Motor neuron (in vitro differentiated cells): ENCODE data around the gene KLHL29. TPM values are rescaled to one million over a fixed set of nuclear protein-coding genes. Genes with fewer than 3 reads are reported as not detected.

Experiments
- ATAC-seq, 8 experiments: fragments of 200-7000 bp; cut with Tn5 transposase; replicated peaks in 6 of 8; 2 replicates each; pipeline ENCODE4 v1.8.0; 2021; ENCODE audit warnings: mild to moderate bottlenecking in 8 of 8, moderate library complexity in 8 of 8
- H3K27ac ChIP-seq, 2 donors: fragments of 250-450 bp; sonication (Bioruptor Pico); 2 replicates each; pipeline ENCODE4 v1.9.0; 2021; ENCODE audit warnings: antibody characterized with exemption in 2 of 2, mild to moderate bottlenecking in 2 of 2, moderate library complexity in 1 of 2
- H3K4me1 ChIP-seq, 2 donors: fragments of 250-450 bp; sonication (Bioruptor Pico); replicated peaks in 1 of 2; 2 replicates each; pipeline ENCODE4 v1.6.1; 2021; ENCODE audit warnings: antibody characterized with exemption in 2 of 2, mild to moderate bottlenecking in 2 of 2, moderate library complexity in 1 of 2
- H3K4me3 ChIP-seq, 5 donors: fragments of 250-450 bp; sonication (Bioruptor Pico); 2 replicates each; pipeline ENCODE4 v1.9.0; 2021; ENCODE audit warnings: antibody characterized with exemption in 5 of 5, mild to moderate bottlenecking in 5 of 5, moderate library complexity in 4 of 5
- WGBS, 10 experiments: fragments of 450-650 bp; shearing (Covaris generic); methylation state at CpG; one replicate each; pipeline ENCODE4 v1.0.0; 2022; 5-methylcytosine and 5-hydroxymethylcytosine counted together
- in situ Hi-C, 9 experiments: fragments of 400-800 bp; cut with MboI; loops; one replicate each; pipeline ENCODE4 v1.15.0; 2021; ENCODE audit warnings: low sequenced_read_pairs in 9 of 9, low pct_unique_long_range_greater_than_20kb in 2 of 9; ENCODE audit not compliant: unreplicated experiment in 9 of 9
- total RNA-seq, 8 experiments: library from RNA; unstranded; fragments of 300-600 nt; gene quantifications; 2 replicates each; pipeline versions ENCODE4 v1.2.3 to v1.2.4, GENCODE V29; 2022

KLHL29 gene
- total RNA-seq, 8 experiments from 2014 or later, result 4.1 to 58.7 (median 5.4) TPM

DNA sequence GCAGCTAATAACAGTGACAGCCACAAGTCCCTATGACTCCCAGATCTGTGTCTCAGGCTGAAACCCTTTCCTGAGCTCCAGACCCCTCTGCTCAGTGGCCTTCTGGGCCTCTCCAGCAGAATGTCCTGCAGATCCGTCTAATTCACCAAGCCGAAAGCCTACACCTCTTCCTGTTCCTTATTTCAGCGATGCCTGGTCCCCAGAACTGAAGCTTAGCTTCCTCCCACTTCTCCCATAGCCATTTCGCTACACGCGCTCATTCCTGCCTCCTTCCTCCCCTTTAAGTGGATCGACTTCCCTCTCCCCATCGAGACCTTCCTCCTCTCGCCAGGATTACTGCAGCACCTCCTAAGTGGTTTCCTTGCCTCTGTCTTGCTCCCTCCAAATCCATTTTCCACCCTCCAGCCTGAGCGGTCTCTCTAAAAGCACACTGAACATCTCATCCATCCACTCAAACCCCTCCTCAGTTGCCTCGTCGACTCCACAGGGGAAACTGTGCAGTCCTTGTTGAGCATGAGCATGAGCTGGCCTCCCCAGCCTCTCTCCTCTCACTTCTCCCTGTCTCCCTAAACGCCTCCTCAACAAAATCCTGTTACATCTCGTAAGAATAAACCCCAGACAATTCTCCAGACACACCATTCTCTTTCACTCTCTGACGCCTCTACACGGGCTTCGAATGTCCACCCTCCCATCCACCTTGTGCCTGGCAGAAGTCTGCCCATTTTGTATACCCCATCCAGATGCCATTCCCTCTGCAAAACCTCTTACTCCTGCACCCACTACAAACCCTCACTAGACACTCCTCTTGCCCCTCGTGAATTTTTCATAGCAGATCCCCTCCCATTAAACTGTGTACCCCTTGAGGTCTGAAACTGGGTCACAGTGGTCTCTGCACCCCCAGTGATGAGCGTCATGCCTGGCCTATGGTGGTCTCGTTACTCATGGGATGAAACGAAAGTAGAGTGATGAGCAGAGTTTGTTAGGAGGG, 309.4 kb downstream of the KLHL29 start:
- Histone ChIP-seq H3K27ac (no peak overlapping the region), H3K4me1 (peaks cover 12 to 30% of the 10 kb centered on the region in 2 donors), H3K4me3 (no peak overlapping the region)
- in situ Hi-C loops, result no loop called here
- WGBS, 10 experiments, result 80 to 100% (median 93%) methylated on average over 2 to 17 of the region's 21 CpGs
- no peak for ATAC-seq

DNA sequence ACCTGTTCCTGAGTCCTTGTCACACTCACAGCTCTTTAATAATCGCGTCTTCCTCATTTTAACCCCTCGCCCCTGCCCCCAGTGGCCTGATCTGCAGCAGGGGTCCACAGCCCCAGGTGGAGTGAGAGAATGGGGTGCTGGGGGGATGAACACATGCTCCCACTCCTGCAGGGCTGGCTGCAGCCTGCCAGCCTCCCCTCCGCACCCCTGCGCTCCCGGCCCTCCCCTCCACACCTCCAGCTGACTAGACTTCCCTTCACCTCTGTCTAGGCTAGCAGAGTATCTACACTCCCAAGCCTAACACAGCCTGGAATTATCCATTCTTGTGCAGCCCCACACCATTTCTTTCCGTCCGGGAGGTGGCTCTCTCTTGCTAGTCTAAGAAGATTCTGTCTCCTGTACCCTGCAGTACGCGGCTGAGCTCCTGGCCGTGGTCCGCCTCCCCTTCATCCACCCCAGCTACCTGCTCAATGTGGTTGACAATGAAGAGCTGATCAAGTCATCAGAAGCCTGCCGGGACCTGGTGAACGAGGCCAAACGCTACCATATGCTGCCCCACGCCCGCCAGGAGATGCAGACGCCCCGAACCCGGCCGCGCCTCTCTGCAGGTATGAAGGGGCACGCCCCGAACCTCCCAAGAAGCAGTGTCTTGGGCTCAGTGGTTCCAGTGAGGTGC, 310.4 kb downstream of the KLHL29 start:
- WGBS, 10 experiments, result 90 to 100% (median 93%) methylated on average over 2 to 9 of the region's 24 CpGs; no CpG with 5 or more reads in 5 of the 10 experiments
- ATAC-seq, result no peak
- in situ Hi-C loops, result no loop called here

GRCh38 chr2:23695890-23696751, 311.1 kb downstream of the KLHL29 start:
- in situ Hi-C loops, result no loop called here
- H3K27ac ChIP-seq, result no peak overlapping the region
- peaks cover 12 to 27% of the 10 kb centered on the region in 2 donors for H3K4me1 ChIP-seq
- WGBS, 10 experiments, result 80 to 100% (median 87%) methylated on average over 1 to 11 of the region's 32 CpGs; no CpG with 5 or more reads in 4 of the 10 experiments
- ATAC-seq, result no peak
- no peak overlapping the region for H3K4me3 ChIP-seq

More for the DNA sequence above, 310.4 kb downstream of the KLHL29 start:
- Histone ChIP-seq H3K4me1 (peaks cover 12 to 27% of the 10 kb centered on the region in 2 donors), H3K27ac (no peak overlapping the region), H3K4me3 (no peak overlapping the region)

DNA sequence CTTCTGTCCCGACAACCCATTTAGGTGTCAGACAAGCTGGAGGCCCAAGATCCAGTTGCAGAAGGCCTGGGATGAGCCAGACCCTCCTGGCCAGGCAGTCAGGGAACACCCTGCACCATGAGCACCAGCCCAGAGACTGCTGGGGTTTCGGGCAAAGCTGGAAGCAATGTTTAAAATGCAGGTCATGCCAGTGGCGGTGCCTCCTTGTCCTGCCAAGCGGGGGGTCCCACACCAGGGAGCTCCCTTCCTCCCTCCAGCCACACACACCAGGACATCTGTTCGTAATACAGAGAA, 311.7 kb downstream of the KLHL29 start:
- Histone ChIP-seq H3K4me3 (no peak overlapping the region), H3K4me1 (peaks cover 12 to 27% of the 10 kb centered on the region in 2 donors), H3K27ac (no peak overlapping the region)
- 80 to 100% (median 100%) methylated on average over 1 to 3 of the region's 5 CpGs; no CpG with 5 or more reads in 5 of the 10 experiments for WGBS, 10 experiments
- ATAC-seq, result no peak
- in situ Hi-C loops, result no loop called here

DNA sequence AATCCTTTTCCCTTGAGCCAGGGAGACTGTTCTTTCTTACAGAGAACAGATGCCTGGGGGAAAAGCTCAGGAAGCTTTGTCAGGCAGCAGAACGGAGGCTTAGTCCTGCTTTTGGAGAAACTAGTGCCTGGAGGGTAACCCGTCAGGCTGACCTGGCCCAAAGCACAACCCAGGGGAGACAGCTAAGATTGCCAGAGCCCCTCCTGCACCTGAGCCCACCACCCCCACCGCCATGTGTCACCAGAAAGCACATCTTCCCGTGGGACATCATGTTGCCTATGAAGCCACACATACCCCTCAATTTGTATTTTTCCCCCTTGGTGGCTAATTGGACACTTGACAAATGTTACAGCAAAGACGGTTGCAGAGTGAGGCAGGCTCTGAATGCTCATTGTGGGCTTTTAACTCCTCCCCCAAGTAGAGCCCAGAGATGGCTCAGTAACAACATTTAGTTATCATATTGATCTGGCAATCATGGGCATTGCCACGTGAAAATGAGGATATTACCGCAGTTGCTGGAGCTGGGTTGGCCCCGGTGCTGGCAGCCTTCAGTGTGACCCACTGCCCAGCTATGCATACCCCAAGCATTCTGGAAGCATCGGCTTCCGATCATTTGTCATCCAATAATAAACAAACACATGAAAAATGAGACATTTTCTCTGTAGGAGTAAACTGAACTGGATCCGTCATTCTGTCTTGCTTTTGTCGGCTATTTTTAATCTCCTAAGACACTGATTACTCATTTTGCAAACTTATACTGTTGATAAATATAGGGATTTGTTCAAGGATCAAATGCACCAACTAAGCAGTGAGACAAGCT, 312.5 kb downstream of the KLHL29 start:
- ATAC-seq, result peak in 2 of 8 experiments; percentile 7
- 82 to 100% (median 89%) methylated on average over 3 to 11 of the region's 12 CpGs; no CpG with 5 or more reads in 3 of the 10 experiments for WGBS, 10 experiments
- no peak overlapping the region for H3K4me3 ChIP-seq
- in situ Hi-C loops, result no loop called here
- H3K27ac ChIP-seq, result peak overlapping the region in 1 of 2 donors; percentile 72
- peaks cover 12 to 27% of the 10 kb centered on the region in 2 donors for H3K4me1 ChIP-seq

GRCh38 chr2:23698116-23698693, 313.2 kb downstream of the KLHL29 start:
- Histone ChIP-seq H3K4me3 (no peak overlapping the region), H3K27ac (peak overlapping the region in 1 of 2 donors; percentile 72), H3K4me1 (peaks cover 12 to 27% of the 10 kb centered on the region in 2 donors)
- ATAC-seq, result no peak
- WGBS, 10 experiments, result 40 to 100% (median 89%) methylated on average over 1 to 4 of the region's 6 CpGs; no CpG with 5 or more reads in 2 of the 10 experiments
- in situ Hi-C loops, result no loop called here

- Histone ChIP-seq H3K4me3 (no peak overlapping the region), H3K27ac (peak overlapping the region in 1 of 2 donors; percentile 11), H3K4me1 (peaks cover 12 to 27% of the 10 kb centered on the region in 2 donors)
- WGBS, 10 experiments, result 30 to 87% (median 66%) methylated on average over 1 to 8 of the region's 17 CpGs; no CpG with 5 or more reads in 1 of the 10 experiments
- in situ Hi-C loops, result no loop called here
- ATAC-seq, result peak; percentile 44 to 92 (median 72)
These were observed 314.0 kb downstream of the KLHL29 start for GRCh38 chr2:23698721-23699579.

- Histone ChIP-seq H3K27ac (no peak overlapping the region), H3K4me3 (no peak overlapping the region), H3K4me1 (peaks cover 12 to 27% of the 10 kb centered on the region in 2 donors)
- 83 to 100% (median 100%) methylated on average over 1 to 4 of the region's 5 CpGs; no CpG with 5 or more reads in 5 of the 10 experiments for WGBS, 10 experiments
- no peak for ATAC-seq
- in situ Hi-C loops, result no loop called here
These were observed 314.6 kb downstream of the KLHL29 start for GRCh38 chr2:23699580-23699925.

- ATAC-seq, result no peak
- in situ Hi-C loops, result no loop called here
- 93 to 100% (median 100%) methylated on average over 1 to 5 of the region's 5 CpGs; no CpG with 5 or more reads in 3 of the 10 experiments for WGBS, 10 experiments
- Histone ChIP-seq H3K4me1 (peaks cover 12 to 27% of the 10 kb centered on the region in 2 donors), H3K27ac (no peak overlapping the region), H3K4me3 (no peak overlapping the region)
These were observed 315.6 kb downstream of the KLHL29 start for GRCh38 chr2:23700627-23701026.

DNA sequence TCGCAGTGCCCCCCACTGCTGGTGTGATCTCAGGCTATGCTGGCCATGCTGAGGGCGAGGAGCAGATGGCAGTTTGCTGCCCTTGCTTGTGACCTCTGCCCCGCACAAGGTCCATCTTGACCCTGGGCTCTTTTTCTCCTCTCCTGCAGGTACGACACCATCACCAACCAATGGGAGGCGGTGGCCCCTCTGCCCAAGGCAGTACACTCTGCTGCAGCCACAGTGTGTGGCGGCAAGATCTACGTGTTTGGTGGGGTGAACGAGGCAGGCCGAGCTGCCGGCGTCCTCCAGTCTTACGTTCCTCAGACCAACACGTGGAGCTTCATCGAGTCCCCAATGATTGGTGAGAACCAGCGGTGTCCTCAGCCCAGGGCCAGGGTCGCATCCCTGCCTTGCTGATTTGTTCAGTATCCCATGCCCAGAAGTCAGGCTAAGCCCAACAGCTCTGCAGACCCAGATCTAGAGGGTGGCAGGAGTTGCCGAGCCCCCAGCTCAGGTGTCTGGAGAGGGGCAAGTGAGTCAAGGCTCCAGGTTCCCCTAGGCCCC, 318.1 kb downstream of the KLHL29 start:
- Histone ChIP-seq H3K27ac (no peak overlapping the region), H3K4me1 (peaks cover under 1 to 13% of the 10 kb centered on the region in 2 donors), H3K4me3 (no peak overlapping the region)
- WGBS, 10 experiments, result 95 to 100% (median 98%) methylated on average over 2 to 8 of the region's 17 CpGs; no CpG with 5 or more reads in 7 of the 10 experiments
- ATAC-seq, result no peak
- in situ Hi-C loops, result no loop called here
